GM12865 (cell line): ENCODE data around the gene KLLN.

Source experiments
- DNase-seq: peaks from one replicate; pipeline ENCODE4 v3.0.0; 2010; ENCODE audit warnings: low read depth
- H3K4me3 ChIP-seq: 2 replicates; pipeline ENCODE4 v1.5.1; 2011; ENCODE audit warnings: mild to moderate bottlenecking, low read depth, low read length, control low read depth
- TF ChIP-seq, protein P1 (sequence below): IDR thresholded peaks from 2 replicates; pipeline ENCODE4 v1.5.1; 2011; ENCODE audit warnings: low read length, control low read depth, low read depth, inconsistent platforms; ENCODE audit not compliant: insufficient read depth; ENCODE audit errors: missing control alignments

Gene KLLN

DNA sequence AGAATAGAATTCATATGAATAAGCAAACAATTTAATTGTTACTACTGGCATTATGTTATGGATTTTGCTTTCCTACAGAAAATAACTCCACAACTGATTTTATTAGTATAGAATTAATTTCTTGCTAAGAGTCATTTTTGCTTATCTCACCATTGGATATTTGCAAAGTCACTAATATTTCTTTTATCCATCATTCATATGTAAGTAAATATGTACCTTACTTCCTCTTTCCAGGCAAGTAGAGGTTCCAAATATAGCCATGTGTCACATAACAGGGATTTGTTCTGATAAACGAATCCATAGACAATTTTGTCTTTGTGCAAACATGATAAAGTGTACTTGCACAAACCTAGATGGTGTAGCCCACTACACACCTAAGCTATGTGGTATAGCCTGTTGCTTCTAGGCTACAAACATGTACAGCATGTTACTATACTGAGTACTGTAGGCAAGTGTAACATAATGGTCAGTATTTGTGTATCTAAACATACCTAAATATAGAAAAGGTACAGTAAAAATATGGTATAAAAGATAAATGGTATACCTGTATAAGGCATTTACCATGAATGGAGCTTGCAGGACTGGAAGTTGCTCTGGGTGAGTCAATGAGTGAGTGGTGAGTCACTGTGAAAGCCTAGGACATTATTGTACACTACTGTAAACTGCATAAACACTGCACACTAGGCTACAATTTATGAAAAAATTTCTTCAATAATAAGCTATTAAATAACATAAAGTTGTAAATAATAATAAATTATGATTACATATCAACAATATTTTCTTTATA lies 18.3 kb downstream of the KLLN start:
- TF ChIP-seq, protein P1, sequence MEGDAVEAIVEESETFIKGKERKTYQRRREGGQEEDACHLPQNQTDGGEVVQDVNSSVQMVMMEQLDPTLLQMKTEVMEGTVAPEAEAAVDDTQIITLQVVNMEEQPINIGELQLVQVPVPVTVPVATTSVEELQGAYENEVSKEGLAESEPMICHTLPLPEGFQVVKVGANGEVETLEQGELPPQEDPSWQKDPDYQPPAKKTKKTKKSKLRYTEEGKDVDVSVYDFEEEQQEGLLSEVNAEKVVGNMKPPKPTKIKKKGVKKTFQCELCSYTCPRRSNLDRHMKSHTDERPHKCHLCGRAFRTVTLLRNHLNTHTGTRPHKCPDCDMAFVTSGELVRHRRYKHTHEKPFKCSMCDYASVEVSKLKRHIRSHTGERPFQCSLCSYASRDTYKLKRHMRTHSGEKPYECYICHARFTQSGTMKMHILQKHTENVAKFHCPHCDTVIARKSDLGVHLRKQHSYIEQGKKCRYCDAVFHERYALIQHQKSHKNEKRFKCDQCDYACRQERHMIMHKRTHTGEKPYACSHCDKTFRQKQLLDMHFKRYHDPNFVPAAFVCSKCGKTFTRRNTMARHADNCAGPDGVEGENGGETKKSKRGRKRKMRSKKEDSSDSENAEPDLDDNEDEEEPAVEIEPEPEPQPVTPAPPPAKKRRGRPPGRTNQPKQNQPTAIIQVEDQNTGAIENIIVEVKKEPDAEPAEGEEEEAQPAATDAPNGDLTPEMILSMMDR = no peak
- no peak overlapping the region for H3K4me3 ChIP-seq
- DNase-seq = no peak

DNA sequence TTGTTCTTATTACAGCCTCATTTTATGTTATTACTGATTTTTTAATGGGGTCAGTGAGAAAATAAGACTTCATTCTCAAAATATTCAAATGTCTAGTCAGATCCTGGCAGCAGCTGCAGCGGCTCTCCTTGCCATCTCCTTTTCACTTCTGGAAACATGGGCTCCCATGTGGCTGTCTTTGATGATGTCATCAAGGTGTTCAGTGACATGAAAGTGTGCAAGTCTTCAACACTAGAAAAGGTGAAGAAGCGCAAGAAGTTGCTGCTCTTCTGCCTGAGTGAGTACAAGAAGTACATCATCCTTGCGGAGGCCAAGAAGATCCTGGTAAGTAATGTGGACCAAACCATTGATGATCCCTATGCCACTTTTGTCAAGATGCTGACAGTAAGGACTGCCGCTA lies 19.6 kb downstream of the KLLN start:
- DNase-seq = no peak
- no peak overlapping the region for H3K4me3 ChIP-seq
- TF ChIP-seq, protein P1 = no peak

DNA sequence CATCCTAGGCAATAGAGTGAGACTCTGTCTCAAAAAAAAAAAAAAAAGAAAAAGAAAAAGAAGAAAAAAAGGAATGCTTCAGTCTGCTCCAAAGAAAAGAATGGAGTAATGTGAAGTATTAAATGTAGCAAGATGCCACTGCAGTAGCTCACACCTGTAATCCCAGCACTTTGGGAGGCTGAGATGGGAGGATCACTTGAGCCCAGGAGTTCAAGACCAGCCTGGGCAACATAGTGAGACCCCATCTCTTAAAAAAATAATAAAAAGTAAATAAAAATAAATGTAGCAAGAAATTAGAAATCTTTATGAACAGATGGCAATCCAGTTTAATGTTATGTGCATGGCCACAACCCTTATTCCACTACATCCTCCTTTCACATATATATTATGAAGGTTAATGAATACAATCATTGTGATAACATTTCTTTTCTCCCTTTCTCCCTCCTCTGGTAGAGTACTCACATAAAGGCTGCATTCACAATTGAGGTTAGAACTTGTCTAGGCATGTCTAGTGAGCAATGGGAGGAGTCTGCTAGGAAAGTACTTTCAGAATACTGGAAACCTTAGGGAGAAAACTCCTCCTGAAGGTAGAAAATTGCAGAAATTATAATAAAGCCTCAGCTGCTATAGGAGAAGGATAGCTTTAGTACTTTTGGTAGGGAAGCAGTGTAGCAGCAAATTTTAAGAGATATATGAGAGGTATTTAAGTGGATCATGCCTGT lies 20.4 kb downstream of the KLLN start:
- DNase-seq = no peak

DNA sequence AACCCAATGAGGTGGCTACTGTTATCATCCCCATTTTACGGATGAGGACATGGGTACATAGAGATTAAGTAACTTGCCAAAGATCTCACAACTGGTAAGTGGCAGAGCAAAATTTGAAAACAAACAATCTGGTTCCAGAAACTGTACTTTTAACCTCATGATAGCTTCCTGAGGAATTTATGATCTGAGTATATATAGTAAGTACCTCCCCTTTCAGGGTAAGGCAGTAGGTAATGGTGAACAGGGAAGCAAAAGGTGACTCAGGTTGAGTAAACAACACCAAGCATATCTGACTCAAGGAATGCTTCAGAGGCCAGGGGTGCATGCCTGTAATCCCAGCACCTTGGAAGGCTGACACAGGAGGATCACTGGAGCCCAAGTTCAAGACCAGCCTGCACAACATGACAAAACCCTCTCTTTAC lies 21.1 kb downstream of the KLLN start:
- H3K4me3 ChIP-seq = no peak overlapping the region
- DNase-seq = no peak
- TF ChIP-seq, protein P1 = no peak

More for the DNA sequence above, 20.4 kb downstream of the KLLN start:
- no peak overlapping the region for H3K4me3 ChIP-seq
- TF ChIP-seq, protein P1 = no peak

DNA sequence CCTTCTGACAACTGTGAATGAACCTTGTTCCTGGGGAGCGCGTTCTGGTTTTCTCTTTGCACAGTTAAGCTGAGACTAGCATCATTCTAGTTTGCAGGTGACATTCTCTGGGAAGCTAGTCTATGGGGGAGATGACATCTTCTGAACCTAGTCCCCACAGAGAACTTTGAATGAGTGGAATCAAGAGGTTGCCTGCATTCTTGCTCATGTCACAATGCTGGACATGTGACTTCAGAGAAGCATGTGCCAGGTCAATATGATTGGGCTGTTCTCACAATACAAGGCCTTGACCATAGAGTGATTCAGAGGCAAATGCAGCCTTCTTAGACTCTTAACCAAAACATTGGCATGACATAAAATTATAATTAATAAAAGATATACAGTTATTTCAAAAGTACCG lies 22.1 kb downstream of the KLLN start:
- no peak for DNase-seq
- no peak overlapping the region for H3K4me3 ChIP-seq
- TF ChIP-seq, protein P1 = no peak

DNA sequence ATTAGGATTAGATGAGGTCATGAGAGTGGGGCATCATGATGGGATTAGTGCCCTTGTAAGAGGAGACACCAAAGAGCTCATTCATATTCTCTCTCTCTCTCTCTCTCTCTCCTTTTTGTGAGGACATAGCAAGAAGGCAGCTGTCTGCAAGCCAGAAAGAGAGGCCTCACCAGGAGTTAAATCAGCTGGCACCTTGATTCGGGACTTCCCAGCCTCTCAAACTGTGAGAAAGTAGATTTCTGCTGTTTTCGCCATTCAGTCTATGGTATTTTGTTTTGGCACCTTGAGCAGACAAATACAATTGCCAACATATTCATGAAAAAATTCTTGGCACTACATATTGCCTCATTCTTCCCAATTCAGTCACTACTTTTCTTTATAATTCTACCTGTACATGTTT lies 24.7 kb downstream of the KLLN start:
- peak; percentile 47 for DNase-seq
- TF ChIP-seq, protein P1 = no peak
- H3K4me3 ChIP-seq = no peak overlapping the region

DNA sequence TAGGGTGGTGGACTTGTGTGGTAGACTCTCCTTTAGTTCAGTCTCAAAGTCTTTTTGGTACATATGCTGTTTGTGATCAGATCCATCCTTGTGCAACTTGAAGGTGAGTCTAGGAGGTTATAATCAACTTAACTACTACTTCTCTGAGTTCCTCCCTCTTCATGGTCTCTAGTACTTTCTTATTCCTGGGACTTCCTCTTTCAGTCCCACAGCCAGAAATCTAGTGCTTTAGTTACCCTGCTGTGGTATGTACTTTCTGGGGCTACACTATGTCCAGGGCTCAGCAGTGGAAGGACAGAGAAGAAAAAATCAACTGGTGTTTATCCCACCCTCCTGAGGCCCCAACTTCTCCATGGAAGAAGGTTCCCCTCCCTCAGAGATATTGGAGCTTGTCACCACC lies 25.9 kb downstream of the KLLN start:
- DNase-seq = peak; percentile 16
- H3K4me3 ChIP-seq = no peak overlapping the region
- TF ChIP-seq, protein P1 = no peak
